A549 (cell line): ENCODE data around the gene HEPHL1. TPM values are rescaled to one million over a fixed set of nuclear protein-coding genes. Genes with fewer than 3 reads are reported as not detected.
A peak's percentile ranks its signal among the peaks of the same experiment; 100 is the strongest.

Experiments used
- ATAC-seq, 2 experiments: fragments of 200-7000 bp in 1 of 2; fragments of >200 bp in 1 of 2; cut with Nextera tagmentation in 1 of 2; cut with Tn5 transposase in 1 of 2; 3 replicates each; pipeline versions ENCODE4 v1.8.0 to v1.9.1; 2018 to 2020; ENCODE audit warnings: mild to moderate bottlenecking in 1 of 2, moderate library complexity in 1 of 2
- CTCF ChIA-PET: fragments of 300-600 bp; sonication (Branson Sonifier 250); formaldehyde crosslinking; extraction: SDS; loops from one replicate; lab custom pipeline; 2021; ENCODE audit warnings: antibody characterized with exemption, inconsistent platforms; lab: Yijun Ruan, JAX
- POLR2A ChIA-PET: fragments of 350-600 bp; formaldehyde crosslinking; extraction: SDS; loops from one replicate; lab custom pipeline; 2021; ENCODE audit warnings: antibody characterized with exemption, inconsistent platforms; lab: Yijun Ruan, JAX
- DNase-seq, 2 experiments: peaks; one replicate each; pipeline versions ENCODE4 v3.0.0 to v3.0.0-alpha.2; 2011 to 2016; ENCODE audit warnings: low read depth in 1 of 2, low spot score in 1 of 2
- FAIRE-seq: peaks from 2 replicates; lab custom pipeline; 2011; peaks lifted over from hg19 to GRCh38; lab: Jason Lieb, UNC
- H3K27ac ChIP-seq, 2 experiments: fragments of >200 bp; sonication (Bioruptor Twin); formaldehyde crosslinking; 3 replicates each; pipeline ENCODE4 v1.5.1; 2016 to 2017
- H3K4me1 ChIP-seq: fragments of >200 bp; sonication (Bioruptor Twin); formaldehyde crosslinking; 3 replicates; pipeline ENCODE4 v1.6.1; 2016
- H3K4me2 ChIP-seq: fragments of >200 bp; sonication (Bioruptor Twin); formaldehyde crosslinking; 3 replicates; pipeline ENCODE4 v1.6.1; 2016
- H3K4me3 ChIP-seq: fragments of >200 bp; sonication (Bioruptor Twin); formaldehyde crosslinking; 3 replicates; pipeline ENCODE4 v1.5.1; 2016
- H3K9me3 ChIP-seq: fragments of >200 bp; sonication (Bioruptor Twin); formaldehyde crosslinking; 3 replicates; pipeline ENCODE4 v1.6.1; 2016
- BCL3 ChIP-seq: fragments of >200 bp; sonication (Bioruptor Twin); formaldehyde crosslinking; IDR thresholded peaks from 3 replicates; pipeline ENCODE4 v1.6.1; 2016
- CBX8 ChIP-seq: fragments of 200-600 bp; sonication (generic); IDR thresholded peaks from 2 replicates; pipeline ENCODE4 v1.6.1; 2016
- CHD4 ChIP-seq: fragments of 200-600 bp; sonication (generic); IDR thresholded peaks from 2 replicates; pipeline ENCODE4 v1.6.1; 2016; ENCODE audit warnings: antibody characterized with exemption, mild to moderate bottlenecking, borderline replicate concordance
- EHF ChIP-seq: fragments of 250-450 bp; sonication (Bioruptor Pico); IDR thresholded peaks from 2 replicates; pipeline ENCODE4 v1.5.0; 2020; ENCODE audit warnings: mild to moderate bottlenecking
- EP300 ChIP-seq, 2 experiments: fragments of >200 bp; sonication (Bioruptor Twin); formaldehyde crosslinking; IDR thresholded peaks; 2 replicates in 1 of 2; 3 replicates in 1 of 2; pipeline ENCODE4 v1.6.1; 2016 to 2017
- ESRRA ChIP-seq: fragments of 150-350 bp; IDR thresholded peaks from 2 replicates; pipeline ENCODE4 v1.6.1; 2014; ENCODE audit warnings: mild to moderate bottlenecking, low read length, borderline replicate concordance
- HEYL ChIP-seq: fragments of 250-450 bp; sonication (Bioruptor Pico); IDR thresholded peaks from 2 replicates; pipeline ENCODE4 v1.8.0; 2021; ENCODE audit warnings: mild to moderate bottlenecking, moderate library complexity
- HMGXB4 ChIP-seq: fragments of 250-450 bp; sonication (Bioruptor Pico); IDR thresholded peaks from 2 replicates; pipeline ENCODE4 v1.5.0; 2021; ENCODE audit warnings: mild to moderate bottlenecking, moderate library complexity, borderline replicate concordance
- KDM1A ChIP-seq: fragments of 200-600 bp; sonication (generic); IDR thresholded peaks from 2 replicates; pipeline ENCODE4 v1.6.1; 2016; ENCODE audit warnings: low read depth, mild to moderate bottlenecking
- MAFK ChIP-seq: fragments of 450-650 bp; IDR thresholded peaks from 2 replicates; pipeline ENCODE4 v1.6.1; 2014; ENCODE audit not compliant: partially characterized antibody
- MYC ChIP-seq: IDR thresholded peaks from 2 replicates; pipeline ENCODE4 v1.6.1; 2012; ENCODE audit warnings: mild to moderate bottlenecking, inconsistent platforms, low read length, improper control_type of control experiment, borderline replicate concordance
- PBX3 ChIP-seq: IDR thresholded peaks from 2 replicates; pipeline ENCODE4 v1.6.1; 2012
- PHF8 ChIP-seq: fragments of 200-600 bp; sonication (generic); IDR thresholded peaks from 2 replicates; pipeline ENCODE4 v1.6.1; 2016; ENCODE audit warnings: low read depth, mild to moderate bottlenecking, antibody characterized with exemption, moderate library complexity, borderline replicate concordance
- POLR2A ChIP-seq: IDR thresholded peaks from 2 replicates; pipeline ENCODE4 v1.6.1; 2012; ENCODE audit warnings: mild to moderate bottlenecking, low read length
- RAD21 ChIP-seq, 2 experiments: fragments of >200 bp in 1 of 2; sonication (Bioruptor Twin) in 1 of 2; formaldehyde crosslinking in 1 of 2; IDR thresholded peaks in 1 of 2; conservative IDR thresholded peaks in 1 of 2; 2 replicates in 1 of 2; 3 replicates in 1 of 2; pipeline ENCODE4 v1.6.1; 2012 to 2018; ENCODE audit warnings: inconsistent platforms in 1 of 2
- RNF2 ChIP-seq: fragments of 200-600 bp; sonication (generic); IDR thresholded peaks from 2 replicates; pipeline ENCODE4 v1.6.1; 2016; ENCODE audit warnings: low read depth, mild to moderate bottlenecking, antibody characterized with exemption, moderate library complexity, borderline replicate concordance
- TP53 ChIP-seq: fragments of 250-450 bp; sonication (Bioruptor Pico); IDR thresholded peaks from 2 replicates; pipeline ENCODE4 v1.5.0; 2021; ENCODE audit warnings: mild to moderate bottlenecking, moderate library complexity
- ZC3H11A ChIP-seq: fragments of 450-650 bp; IDR thresholded peaks from 2 replicates; pipeline ENCODE4 v1.6.1; 2014; ENCODE audit warnings: antibody characterized with exemption, mild to moderate bottlenecking
- ZNF302 ChIP-seq: fragments of 250-450 bp; sonication (Bioruptor Pico); IDR thresholded peaks from 2 replicates; pipeline ENCODE4 v1.9.0; 2021; ENCODE audit warnings: inconsistent platforms, mild to moderate bottlenecking, moderate library complexity
- WGBS: methylation state at CpG from one replicate; pipeline ENCODE4 v1.1.6; 2017; ENCODE audit errors: missing lambda C conversion rate; 5-methylcytosine and 5-hydroxymethylcytosine counted together
- polyA plus RNA-seq, 4 experiments: library from polyadenylated mRNA; depleted of rRNA in 3 of 4; stranded (reverse); fragments of >200 nt; fragmentation: RNase III in 1 of 4; extraction: RNeasy Plus Mini Kit Qiagen cat#74134 plus additional on column Dnase treatment in 1 of 4; gene quantifications; 2 replicates in 3 of 4; 3 replicates in 1 of 4; pipeline ENCODE4 v1.2.3, GENCODE V29; 2011 to 2017
- TF ChIP-seq, protein P1 (sequence below): fragments of >200 bp; sonication (Bioruptor Twin); formaldehyde crosslinking; IDR thresholded peaks from 3 replicates; pipeline ENCODE4 v1.5.1; 2016

The HEPHL1 gene
- polyA plus RNA-seq, 2 of the 4 experiments (the other 2 are of a cell fraction): not detected

GRCh38 chr11:94148189-94148588 is 127.0 kb downstream of the HEPHL1 start:
- 61% methylated on average over 2 of the region's 2 CpGs for WGBS
- H3K4me3 ChIP-seq: no peak overlapping the region
- no peak for DNase-seq
- peaks cover 90% of the 10 kb centered on the region for H3K4me1 ChIP-seq
- ChIA-PET CTCF (interaction anchor here (1.3 kb wide), 1 partner anchor 253 kb away, joined by 3 read pairs; no protein-coding TSS in a partner anchor), POLR2A (no interaction called here)
- H3K4me2 ChIP-seq: no peak overlapping the region
- ATAC-seq: no peak
- no peak for FAIRE-seq
- no peak overlapping the region; a peak in 1 of 6 replicates for H3K27ac ChIP-seq
- TF ChIP-seq CHD4 (no peak), HMGXB4 (no peak), EP300 (IDR thresholded peaks at IDR 0.05) (no peak), POLR2A (no peak), RAD21 (conservative IDR thresholded peaks at IDR 0.05 in 1 of 2, IDR thresholded peaks at IDR 0.05 in 1 of 2) (no peak), EHF (CRISPR knock-in tag) (no peak)
- no peaks in the 10 kb centered on the region for H3K9me3 ChIP-seq

GRCh38 chr11:94149431-94150017 is 128.4 kb downstream of the HEPHL1 start:
- Histone ChIP-seq H3K4me1 (peaks cover 90% of the 10 kb centered on the region), H3K4me3 (no peak overlapping the region), H3K4me2 (peak overlapping the region; percentile 4; the same call in 1 of the 3 replicates), H3K27ac (no peak overlapping the region; a peak in 1 of 6 replicates), H3K9me3 (no peaks in the 10 kb centered on the region)
- ATAC-seq (no peak), DNase-seq (no peak), FAIRE-seq (no peak)
- ChIA-PET CTCF (no interaction called here), POLR2A (no interaction called here)
- 46% methylated on average over 3 of the region's 3 CpGs for WGBS
- TF ChIP-seq KDM1A: no peak
- no peak for TF ChIP-seq CBX8
- TF ChIP-seq ZNF302 (CRISPR knock-in tag): no peak
- TF ChIP-seq TP53 (CRISPR knock-in tag): no peak
- TF ChIP-seq, protein P1, sequence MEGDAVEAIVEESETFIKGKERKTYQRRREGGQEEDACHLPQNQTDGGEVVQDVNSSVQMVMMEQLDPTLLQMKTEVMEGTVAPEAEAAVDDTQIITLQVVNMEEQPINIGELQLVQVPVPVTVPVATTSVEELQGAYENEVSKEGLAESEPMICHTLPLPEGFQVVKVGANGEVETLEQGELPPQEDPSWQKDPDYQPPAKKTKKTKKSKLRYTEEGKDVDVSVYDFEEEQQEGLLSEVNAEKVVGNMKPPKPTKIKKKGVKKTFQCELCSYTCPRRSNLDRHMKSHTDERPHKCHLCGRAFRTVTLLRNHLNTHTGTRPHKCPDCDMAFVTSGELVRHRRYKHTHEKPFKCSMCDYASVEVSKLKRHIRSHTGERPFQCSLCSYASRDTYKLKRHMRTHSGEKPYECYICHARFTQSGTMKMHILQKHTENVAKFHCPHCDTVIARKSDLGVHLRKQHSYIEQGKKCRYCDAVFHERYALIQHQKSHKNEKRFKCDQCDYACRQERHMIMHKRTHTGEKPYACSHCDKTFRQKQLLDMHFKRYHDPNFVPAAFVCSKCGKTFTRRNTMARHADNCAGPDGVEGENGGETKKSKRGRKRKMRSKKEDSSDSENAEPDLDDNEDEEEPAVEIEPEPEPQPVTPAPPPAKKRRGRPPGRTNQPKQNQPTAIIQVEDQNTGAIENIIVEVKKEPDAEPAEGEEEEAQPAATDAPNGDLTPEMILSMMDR: no peak
- TF ChIP-seq ZC3H11A: no peak
- no peak for TF ChIP-seq POLR2A
- no peak for TF ChIP-seq ESRRA

DNA sequence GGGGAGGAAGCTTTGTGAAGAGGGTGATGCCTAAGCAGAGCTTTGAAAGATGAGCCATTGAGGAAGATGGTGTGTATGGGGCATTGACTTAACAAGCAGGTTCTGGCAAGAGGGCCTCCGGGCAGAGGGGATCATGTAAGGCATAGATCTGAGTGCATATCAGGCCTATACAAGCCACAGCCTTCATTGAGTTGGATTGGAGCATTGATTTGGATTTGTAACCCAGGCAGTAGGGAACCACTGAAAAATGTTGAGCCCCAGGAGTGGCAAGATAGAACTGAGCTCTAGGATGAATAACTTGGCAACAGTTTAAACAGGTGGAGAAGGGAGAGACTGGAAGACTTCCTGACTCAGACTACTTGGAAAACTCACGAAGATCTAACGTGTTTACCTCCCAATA is 128.9 kb downstream of the HEPHL1 start:
- Histone ChIP-seq H3K4me2 (no peak overlapping the region), H3K4me3 (no peak overlapping the region), H3K27ac (peak overlapping the region in 1 of 2 experiments; percentile 57; a peak in 1 of 6 replicates), H3K9me3 (no peaks in the 10 kb centered on the region), H3K4me1 (peaks cover 85% of the 10 kb centered on the region)
- FAIRE-seq: no peak
- POLR2A ChIA-PET: no interaction called here
- no peak for DNase-seq
- CTCF ChIA-PET: no interaction called here
- no peak for ATAC-seq
- WGBS: 76% methylated on average over 3 of the region's 3 CpGs
- TF ChIP-seq HMGXB4 (no peak), TP53 (CRISPR knock-in tag) (no peak), MYC (no peak), MAFK (no peak), RAD21 (conservative IDR thresholded peaks at IDR 0.05 in 1 of 2, IDR thresholded peaks at IDR 0.05 in 1 of 2) (no peak), HEYL (CRISPR knock-in tag) (no peak), PHF8 (no peak), RNF2 (no peak), BCL3 (no peak), ZNF302 (CRISPR knock-in tag) (no peak), PBX3 (no peak)
- TF ChIP-seq, protein P1: no peak
